Breast epithelium (tissue), 4 donors: Measurements from ENCODE around the gene MBLAC2. TPM values are rescaled to one million over a fixed set of nuclear protein-coding genes. Genes with fewer than 3 reads are reported as not detected.
A peak's percentile ranks its signal among the peaks of the same experiment; 100 is the strongest.

Experiments
- DNase-seq, 2 donors: peaks; one replicate each; pipeline ENCODE4 v3.0.0-alpha.2; 2019; ENCODE audit warnings: low spot score in 2 of 2
- H3K27ac ChIP-seq, 2 donors: fragments of 200-600 bp; sonication (generic) in 1 of 2; one replicate each; pipeline ENCODE4 v1.5.1; 2016 to 2019; ENCODE audit warnings: mild to moderate bottlenecking in 1 of 2
- H3K27me3 ChIP-seq, 2 donors: fragments of 200-600 bp; sonication (generic) in 1 of 2; one replicate each; pipeline versions ENCODE4 v1.5.1 to v1.6.0; 2017 to 2019; ENCODE audit warnings: control low read depth in 1 of 2, mild to moderate bottlenecking in 1 of 2
- H3K36me3 ChIP-seq: fragments of 200-600 bp; one replicate; pipeline ENCODE4 v1.5.1; 2019
- H3K4me1 ChIP-seq, 2 donors: fragments of 200-600 bp; sonication (generic); one replicate each; pipeline ENCODE4 v1.5.1; 2016 to 2019; ENCODE audit warnings: control low read depth in 1 of 2
- H3K4me3 ChIP-seq, 3 donors: fragments of 200-600 bp; sonication (generic); 1 replicate in 2 of 3; 2 replicates in 1 of 3; pipeline ENCODE4 v1.5.1; 2016 to 2019; ENCODE audit warnings: mild to moderate bottlenecking in 3 of 3, moderate library complexity in 2 of 3
- H3K9me3 ChIP-seq, 2 donors: fragments of 200-600 bp; sonication (generic) in 1 of 2; one replicate each; pipeline ENCODE4 v1.5.1; 2016 to 2019; ENCODE audit warnings: control low read depth in 1 of 2
- CTCF ChIP-seq, 3 donors: fragments of 450-650 bp; IDR thresholded peaks; one replicate each; pipeline ENCODE4 v1.5.1; 2016 to 2017; ENCODE audit warnings: antibody characterized with exemption in 3 of 3, mild to moderate bottlenecking in 3 of 3, moderate library complexity in 3 of 3
- POLR2A ChIP-seq: fragments of 450-650 bp; IDR thresholded peaks from one replicate; pipeline ENCODE4 v1.6.1; 2016; ENCODE audit warnings: antibody characterized with exemption, mild to moderate bottlenecking, moderate library complexity
- POLR2AphosphoS5 ChIP-seq, 3 donors: sonication (generic); formaldehyde crosslinking; IDR thresholded peaks; one replicate each; pipeline ENCODE4 v1.6.1; 2017; ENCODE audit warnings: antibody characterized with exemption in 3 of 3
- intact Hi-C: fragments of 100-400 bp; cut with DNase I; formaldehyde crosslinking; loops from one replicate; pipeline ENCODE4 v1.15.1; 2023; ENCODE audit warnings: low total_unique reads
- total RNA-seq, 3 donors: library from RNA; depleted of rRNA; stranded (reverse); fragments of >200 nt; gene quantifications; one replicate each; pipeline ENCODE4 v1.1.0, GENCODE V29; 2016

Gene MBLAC2
- total RNA-seq = 1 to 10 TPM; 4.5 to 10.0 (median 5.2) TPM

DNA sequence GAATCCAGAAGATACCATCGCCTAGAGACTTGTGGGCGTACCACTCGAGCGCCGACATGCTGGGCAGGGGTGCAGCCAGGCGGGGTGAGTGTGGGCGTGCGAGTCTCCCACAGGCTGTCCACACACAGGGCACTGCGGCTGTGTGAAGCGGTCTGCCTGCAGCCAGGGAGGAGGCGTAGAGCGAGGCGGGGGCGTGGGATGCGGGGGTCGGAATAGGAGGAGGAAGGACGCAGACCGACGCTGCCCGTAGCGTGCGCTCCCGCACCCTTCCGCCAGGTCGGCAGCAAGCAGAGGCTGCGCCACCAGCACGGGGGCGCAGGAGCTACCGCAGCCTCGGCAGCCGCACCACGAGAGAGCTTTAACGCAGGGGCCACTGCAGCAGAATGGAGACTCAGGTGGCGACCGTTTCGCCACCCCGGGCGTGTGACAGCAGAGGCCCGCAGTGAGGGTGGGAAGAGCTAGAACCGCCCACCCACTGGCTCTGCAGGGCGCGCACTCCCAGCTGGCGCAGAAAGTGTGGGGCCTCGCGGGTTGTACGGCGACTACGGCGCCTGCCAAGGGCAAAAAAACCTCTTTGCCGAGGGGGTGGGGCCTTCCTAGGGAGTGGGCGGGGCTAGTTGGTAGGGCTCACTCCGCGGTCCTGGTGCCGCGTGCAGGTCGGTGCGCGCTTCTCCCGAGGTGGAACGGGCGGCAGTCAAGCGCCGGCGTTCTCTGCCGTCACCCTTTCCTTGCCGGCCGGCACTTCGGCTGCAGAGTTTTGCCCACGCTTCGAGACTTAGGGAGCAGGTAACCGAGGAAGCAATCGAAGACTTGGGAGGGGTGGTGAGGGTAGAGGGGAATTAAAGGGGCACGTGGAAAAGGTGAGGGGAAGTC, at the start of gene MBLAC2, which contains the start of gene POLR3G:
TSS of gene MBLAC2 (minus strand) at position 537 of the 873 bp plus-strand sequence. CDS start at position 58, 479 bp downstream.
TSS of gene POLR3G (plus strand) at position 630 of the 873 bp plus-strand sequence. CDS start 10,704 bp downstream, outside the sequence.
- Histone ChIP-seq H3K4me1 (no peaks in the 10 kb centered on the region), H3K4me3 (peak within 1 kb of the TSS; percentile 60 to 86 (median 71)), H3K9me3 (no peaks in the 10 kb centered on the region), H3K27ac (peak within 1 kb of the TSS; percentile 51 to 70), H3K27me3 (no peaks in the 10 kb centered on the region), H3K36me3 (no peaks in the 10 kb centered on the region)
- intact Hi-C loops = no loop called here
- TF ChIP-seq POLR2AphosphoS5 (IDR thresholded peaks at IDR 0.05) (peak; percentile 50 to 79 (median 60)), POLR2A (peak; percentile 55), CTCF (IDR thresholded peaks at IDR 0.05) (peak; percentile 26 to 60 (median 57))
- peak; percentile 85 to 94 for DNase-seq

- no peak overlapping the region for H3K27ac ChIP-seq
- no peaks in the 10 kb centered on the region for H3K9me3 ChIP-seq
- no peaks in the 10 kb centered on the region for H3K4me1 ChIP-seq
- H3K36me3 ChIP-seq = peaks cover 8% of the 10 kb centered on the region
- TF ChIP-seq POLR2AphosphoS5 (IDR thresholded peaks at IDR 0.05) (no peak), POLR2A (no peak), CTCF (IDR thresholded peaks at IDR 0.05) (no peak)
- H3K4me3 ChIP-seq = no peak overlapping the region
- H3K27me3 ChIP-seq = no peaks in the 10 kb centered on the region
- intact Hi-C loops = no loop called here
- DNase-seq = no peak
Observed at GRCh38 chr5:90519081-90519480, 44.5 kb upstream of the MBLAC2 start.

- Histone ChIP-seq H3K36me3 (peaks cover 8% of the 10 kb centered on the region), H3K9me3 (no peaks in the 10 kb centered on the region), H3K4me3 (no peak overlapping the region), H3K27me3 (no peaks in the 10 kb centered on the region), H3K27ac (no peak overlapping the region), H3K4me1 (no peaks in the 10 kb centered on the region)
- intact Hi-C loops = no loop called here
- no peak for DNase-seq
- TF ChIP-seq POLR2A (no peak), POLR2AphosphoS5 (IDR thresholded peaks at IDR 0.05) (no peak), CTCF (IDR thresholded peaks at IDR 0.05) (no peak)
Observed at GRCh38 chr5:90518661-90519060, 44.1 kb upstream of the MBLAC2 start.

DNA sequence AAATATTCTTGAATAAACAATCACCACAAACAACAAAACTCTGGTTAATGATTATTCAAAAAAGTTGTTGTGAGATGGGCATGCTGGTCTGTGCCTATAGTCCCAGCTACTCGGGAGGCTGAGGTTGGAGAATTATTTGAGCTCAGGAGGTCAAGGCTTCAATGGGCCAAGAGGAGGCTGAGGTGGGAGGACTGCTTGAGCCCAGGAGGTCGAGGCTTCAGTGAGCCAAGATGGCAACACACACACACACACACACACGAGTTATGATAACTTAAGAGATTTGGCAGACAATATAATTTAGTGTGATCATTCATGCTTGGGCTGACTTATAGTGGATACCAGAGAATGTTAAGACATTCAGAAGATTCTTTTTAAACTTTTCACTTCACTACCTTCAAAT, 39.9 kb upstream of the MBLAC2 start:
- Histone ChIP-seq H3K27me3 (no peaks in the 10 kb centered on the region), H3K4me1 (no peaks in the 10 kb centered on the region), H3K36me3 (peaks cover 8% of the 10 kb centered on the region), H3K9me3 (no peaks in the 10 kb centered on the region), H3K4me3 (no peak overlapping the region), H3K27ac (no peak overlapping the region)
- intact Hi-C loops = loop anchor here (1.0 kb wide), 1 partner anchor 41 kb away; no protein-coding TSS in a partner anchor
- no peak for TF ChIP-seq CTCF (IDR thresholded peaks at IDR 0.05)
- no peak for DNase-seq

DNA sequence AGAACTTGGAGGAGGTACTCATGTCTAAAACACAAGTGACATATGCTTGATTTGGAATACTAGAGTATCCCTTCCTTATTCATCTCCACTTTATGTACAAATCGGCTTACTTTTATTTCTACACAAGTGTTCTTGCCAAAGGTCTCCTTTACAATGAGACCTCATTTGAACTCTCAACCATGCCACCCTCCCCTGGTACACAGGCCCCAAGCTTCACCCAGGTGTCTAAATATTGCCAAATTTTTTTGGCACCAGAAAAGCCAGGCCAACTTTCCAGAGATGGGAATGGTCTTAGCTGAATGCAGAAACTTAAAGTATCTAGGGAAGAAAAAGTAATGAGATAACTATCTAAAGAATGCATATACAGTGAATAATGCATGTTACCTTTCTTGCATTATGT, 35.9 kb upstream of the MBLAC2 start:
- H3K4me1 ChIP-seq = no peaks in the 10 kb centered on the region
- intact Hi-C loops = no loop called here
- no peaks in the 10 kb centered on the region for H3K9me3 ChIP-seq
- no peak overlapping the region for H3K27ac ChIP-seq
- TF ChIP-seq CTCF (IDR thresholded peaks at IDR 0.05) = no peak
- no peak for TF ChIP-seq POLR2AphosphoS5 (IDR thresholded peaks at IDR 0.05)
- TF ChIP-seq POLR2A = no peak
- H3K27me3 ChIP-seq = no peaks in the 10 kb centered on the region
- no peak overlapping the region for H3K4me3 ChIP-seq
- no peak for DNase-seq
- H3K36me3 ChIP-seq = no peaks in the 10 kb centered on the region
